GM23248 (cell line): ENCODE results near the gene FAM186B. TPM values are rescaled to one million over a fixed set of nuclear protein-coding genes. Genes with fewer than 3 reads are reported as not detected.
A peak's percentile ranks its signal among the peaks of the same experiment; 100 is the strongest.

Experiments used
- DNase-seq: peaks from one replicate; pipeline ENCODE4 v3.0.0-alpha.2; 2015
- H2AFZ ChIP-seq: fragments of 200-600 bp; sonication (generic); 2 replicates; pipeline ENCODE4 v1.6.1; 2016; ENCODE audit warnings: antibody characterized with exemption
- H3F3A ChIP-seq: fragments of 200-600 bp; sonication (generic); 2 replicates; pipeline ENCODE4 v1.6.1; 2016; ENCODE audit warnings: mild to moderate bottlenecking, antibody characterized with exemption, mixed run types; ENCODE audit not compliant: insufficient read depth
- H3K27ac ChIP-seq: fragments of 200-600 bp; sonication (generic); 2 replicates; pipeline ENCODE4 v1.5.1; 2016; ENCODE audit warnings: mild to moderate bottlenecking
- H3K27me3 ChIP-seq: fragments of 200-600 bp; sonication (generic); replicated peaks from 2 replicates; pipeline ENCODE4 v1.6.1; 2016; ENCODE audit warnings: mild to moderate bottlenecking; ENCODE audit not compliant: insufficient read depth
- H3K36me3 ChIP-seq: fragments of 200-600 bp; sonication (generic); 2 replicates; pipeline ENCODE4 v1.6.1; 2016; ENCODE audit warnings: low read depth, mild to moderate bottlenecking
- H3K4me1 ChIP-seq: fragments of 200-600 bp; sonication (generic); 2 replicates; pipeline ENCODE4 v1.6.1; 2016; ENCODE audit warnings: mild to moderate bottlenecking; ENCODE audit not compliant: insufficient read depth
- H3K4me2 ChIP-seq: fragments of 200-600 bp; sonication (generic); one replicate; pipeline ENCODE4 v1.6.1; 2016; ENCODE audit warnings: mild to moderate bottlenecking; ENCODE audit not compliant: unreplicated experiment
- H3K4me3 ChIP-seq: fragments of 200-600 bp; sonication (generic); 2 replicates; pipeline ENCODE4 v1.5.1; 2016; ENCODE audit warnings: mild to moderate bottlenecking
- H3K79me2 ChIP-seq: fragments of 200-600 bp; sonication (generic); 2 replicates; pipeline ENCODE4 v1.6.1; 2016; ENCODE audit warnings: mild to moderate bottlenecking; ENCODE audit not compliant: insufficient read depth
- H3K9ac ChIP-seq: fragments of 200-600 bp; sonication (generic); 2 replicates; pipeline ENCODE4 v1.6.1; 2016; ENCODE audit warnings: mild to moderate bottlenecking
- H3K9me2 ChIP-seq: fragments of 200-600 bp; sonication (generic); 2 replicates; pipeline ENCODE4 v1.6.1; 2016; ENCODE audit warnings: mixed run types, mild to moderate bottlenecking, moderate library complexity; ENCODE audit not compliant: insufficient read depth
- H3K9me3 ChIP-seq: fragments of 200-600 bp; sonication (generic); one replicate; pipeline ENCODE4 v1.6.1; 2017; ENCODE audit warnings: low read depth
- H4K20me1 ChIP-seq: fragments of 200-600 bp; sonication (generic); 2 replicates; pipeline ENCODE4 v1.6.0; 2016; ENCODE audit not compliant: insufficient read depth
- EZH2 ChIP-seq: fragments of 200-600 bp; sonication (generic); IDR thresholded peaks from 2 replicates; pipeline ENCODE4 v1.6.1; 2018; ENCODE audit warnings: antibody characterized with exemption, mild to moderate bottlenecking; ENCODE audit not compliant: insufficient read depth, poor library complexity, severe bottlenecking
- EZH2phosphoT487 ChIP-seq: fragments of 200-600 bp; sonication (generic); IDR thresholded peaks from 2 replicates; pipeline ENCODE4 v1.6.1; 2018; ENCODE audit warnings: antibody characterized with exemption, moderate library complexity, mild to moderate bottlenecking, low read depth; ENCODE audit not compliant: insufficient read depth
- WGBS, 2 experiments: methylation state at CpG; one replicate each; pipeline ENCODE4 v1.1.6; 2015 to 2017; ENCODE audit warnings: low lambda C conversion rate in 2 of 2, low coverage in 1 of 2; ENCODE audit errors: missing lambda C conversion rate in 2 of 2; 5-methylcytosine and 5-hydroxymethylcytosine counted together
- in situ Hi-C: fragments of 300-500 bp; cut with MboI; formaldehyde crosslinking; loops from 2 replicates; pipeline ENCODE4 v1.15.0; 2020
- polyA plus RNA-seq: library from polyadenylated mRNA; unstranded; fragments of >200 nt; fragmentation: Nextera tagmentation; extraction: Ambion mirVana; gene quantifications from 2 replicates; pipeline ENCODE4 v1.2.1, GENCODE V29; 2016
- total RNA-seq: library from RNA; depleted of rRNA; stranded (reverse); fragments of >200 nt; shearing (Covaris generic); gene quantifications from 2 replicates; pipeline ENCODE4 v1.2.3, GENCODE V29; 2014

Gene FAM186B
- total and polyA plus RNA-seq, 2 experiments from 2014 or later = 0.22 to 0.38 TPM

GRCh38 chr12:49623142-49623904, 17.9 kb upstream of the FAM186B start, which contains the start of gene PRPF40B:
TSS of gene PRPF40B (plus strand) at chr12:49623561. CDS start at chr12:49623591, 30 bp downstream.
- Histone ChIP-seq H3K9ac (peak within 1 kb of the TSS; percentile 77), H3K79me2 (no peaks in the 10 kb centered on the region), H3K9me2 (no peaks in the 10 kb centered on the region), H3K4me3 (peak within 1 kb of the TSS; percentile 77), H3K27me3 (no peaks in the 10 kb centered on the region), H3K4me1 (peaks cover 25% of the 10 kb centered on the region), H3K4me2 (peak within 1 kb of the TSS; percentile 93), H3K27ac (peak within 1 kb of the TSS; percentile 52), H4K20me1 (no peaks in the 10 kb centered on the region), H3K9me3 (no peaks in the 10 kb centered on the region), H3F3A (peaks cover 33% of the 10 kb centered on the region), H3K36me3 (no peaks in the 10 kb centered on the region), H2AFZ (peak within 1 kb of the TSS; percentile 84)
- in situ Hi-C loops = no loop called here
- peak; percentile 94 for DNase-seq
- 1 to 4% methylated on average over 35 to 70 of the region's 76 CpGs for WGBS, 2 experiments
- TF ChIP-seq EZH2 (no peak), EZH2phosphoT487 (no peak)

GRCh38 chr12:49622501-49623141, 17.2 kb upstream of the FAM186B start:
- Histone ChIP-seq H4K20me1 (no peaks in the 10 kb centered on the region), H3K79me2 (no peaks in the 10 kb centered on the region), H3K9me3 (no peaks in the 10 kb centered on the region), H3F3A (peaks cover 26% of the 10 kb centered on the region), H3K9ac (peak overlapping the region; percentile 77), H3K36me3 (no peaks in the 10 kb centered on the region), H3K4me2 (peak overlapping the region; percentile 93), H2AFZ (peak overlapping the region; percentile 84), H3K27me3 (no peaks in the 10 kb centered on the region), H3K27ac (peak overlapping the region; percentile 52), H3K4me1 (peaks cover 19% of the 10 kb centered on the region), H3K4me3 (peak overlapping the region; percentile 77), H3K9me2 (no peaks in the 10 kb centered on the region)
- WGBS, 2 experiments = 4 to 5% methylated on average over 22 of the region's 22 CpGs
- peak; percentile 76 for DNase-seq
- no peak for TF ChIP-seq EZH2phosphoT487
- TF ChIP-seq EZH2 = no peak
- in situ Hi-C loops = no loop called here

GRCh38 chr12:49621651-49622500, 16.4 kb upstream of the FAM186B start:
- H3K27ac ChIP-seq = peak overlapping the region; percentile 52; the same call in 1 of the 2 replicates
- in situ Hi-C loops = no loop called here

GRCh38 chr12:49619286-49619685, 13.8 kb upstream of the FAM186B start:
- in situ Hi-C loops = no loop called here
- peak; percentile 34 for DNase-seq
- 80 to 83% methylated on average over 3 of the region's 3 CpGs for WGBS, 2 experiments
- Histone ChIP-seq H3K79me2 (no peaks in the 10 kb centered on the region), H3K9me2 (no peaks in the 10 kb centered on the region), H2AFZ (0 out of 2 replicates have a peak overlapping the region, but pooled peaks have one; percentile 22), H3K4me2 (no peak overlapping the region), H3K27me3 (no peaks in the 10 kb centered on the region), H3K4me3 (no peak overlapping the region), H3K9me3 (no peaks in the 10 kb centered on the region), H3K27ac (no peak overlapping the region), H3K4me1 (peaks cover 12% of the 10 kb centered on the region; the same call in 1 of the 2 replicates), H3K36me3 (no peaks in the 10 kb centered on the region), H3F3A (peaks cover 5% of the 10 kb centered on the region), H4K20me1 (no peaks in the 10 kb centered on the region), H3K9ac (no peak overlapping the region)
- TF ChIP-seq EZH2 (no peak), EZH2phosphoT487 (no peak)

More at GRCh38 chr12:49621651-49622500, 16.4 kb upstream of the FAM186B start:
- H3K9me3 ChIP-seq = no peaks in the 10 kb centered on the region
- peak overlapping the region; percentile 77 for H3K9ac ChIP-seq
- peak overlapping the region; percentile 77 for H3K4me3 ChIP-seq
- no peak for TF ChIP-seq EZH2phosphoT487
- peaks cover 12% of the 10 kb centered on the region; the same call in 1 of the 2 replicates for H3K4me1 ChIP-seq
- WGBS, 2 experiments = 6% methylated on average over 25 to 33 of the region's 33 CpGs
- peak; percentile 37 for DNase-seq
- peak overlapping the region; percentile 84 for H2AFZ ChIP-seq
- no peaks in the 10 kb centered on the region for H3K9me2 ChIP-seq
- H3K36me3 ChIP-seq = no peaks in the 10 kb centered on the region
- peak overlapping the region; percentile 93 for H3K4me2 ChIP-seq
- no peaks in the 10 kb centered on the region for H4K20me1 ChIP-seq
- peaks cover 22% of the 10 kb centered on the region for H3F3A ChIP-seq
- no peaks in the 10 kb centered on the region for H3K27me3 ChIP-seq
- no peaks in the 10 kb centered on the region for H3K79me2 ChIP-seq
